Astrocyte of the spinal cord (primary cell): ENCODE results near the gene CDC25B.
A peak's percentile ranks its signal among the peaks of the same experiment; 100 is the strongest.

Experiments used
- DNase-seq: peaks from one replicate; pipeline ENCODE4 v3.0.0; 2011; ENCODE audit warnings: low read depth, low spot score
- H3K4me3 ChIP-seq: 2 replicates; pipeline ENCODE4 v1.5.1; 2011; ENCODE audit warnings: low read depth, mild to moderate bottlenecking, low read length, moderate library complexity
- in situ Hi-C: cut with HindIII; loops from 2 replicates; pipeline ENCODE4 v1.10.0; 2017; ENCODE audit warnings: low sequenced_read_pairs
- TF ChIP-seq, protein P1 (sequence below): IDR thresholded peaks from 2 replicates; pipeline ENCODE4 v1.5.1; 2012; ENCODE audit warnings: low read depth, mild to moderate bottlenecking, low read length, inconsistent platforms

CDC25B gene

DNA sequence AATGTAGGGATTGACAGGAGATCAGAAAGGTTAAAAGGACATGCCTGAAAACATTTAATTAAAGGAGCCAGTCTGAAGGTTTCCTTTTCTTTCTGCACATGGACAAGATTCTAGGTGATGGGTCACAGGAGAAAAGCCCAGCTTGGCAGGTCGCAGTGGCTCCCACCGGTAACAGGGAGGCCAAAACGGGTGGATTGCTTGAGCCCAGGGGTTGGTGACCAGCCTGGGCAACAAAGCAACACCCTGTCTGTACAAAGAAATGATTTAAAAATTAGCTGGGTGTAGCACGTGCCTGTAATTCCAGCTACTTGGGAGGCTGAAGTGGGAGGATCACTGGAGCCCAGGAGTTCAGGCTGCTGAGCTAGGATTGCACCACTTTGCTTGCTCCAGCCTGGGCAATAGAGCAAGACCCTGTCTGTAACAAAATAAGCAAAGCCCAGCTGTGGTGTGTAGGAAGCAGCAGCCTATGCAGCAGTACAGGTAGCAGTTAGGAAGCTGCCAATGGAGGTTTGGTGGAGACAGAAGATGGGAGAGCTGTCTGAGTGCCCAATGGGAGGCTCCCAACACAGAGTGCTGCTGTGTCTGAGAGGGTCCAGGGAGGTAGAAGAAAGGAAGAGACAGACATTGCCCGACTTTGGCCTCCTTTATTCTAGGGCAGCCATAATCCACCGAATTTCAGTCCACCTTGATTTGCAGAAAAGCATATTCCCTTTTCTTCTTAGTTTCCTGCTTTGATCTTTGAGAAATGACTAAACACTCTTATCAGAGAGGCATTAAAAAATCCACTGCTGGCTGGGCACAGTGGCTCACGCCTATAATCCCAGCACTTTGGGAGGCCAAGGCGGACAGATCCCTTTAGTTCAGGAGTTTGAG lies 17.1 kb downstream of the CDC25B start:
- in situ Hi-C loops, result no loop called here
- no peak for DNase-seq
- H3K4me3 ChIP-seq, result no peak overlapping the region
- TF ChIP-seq, protein P1, sequence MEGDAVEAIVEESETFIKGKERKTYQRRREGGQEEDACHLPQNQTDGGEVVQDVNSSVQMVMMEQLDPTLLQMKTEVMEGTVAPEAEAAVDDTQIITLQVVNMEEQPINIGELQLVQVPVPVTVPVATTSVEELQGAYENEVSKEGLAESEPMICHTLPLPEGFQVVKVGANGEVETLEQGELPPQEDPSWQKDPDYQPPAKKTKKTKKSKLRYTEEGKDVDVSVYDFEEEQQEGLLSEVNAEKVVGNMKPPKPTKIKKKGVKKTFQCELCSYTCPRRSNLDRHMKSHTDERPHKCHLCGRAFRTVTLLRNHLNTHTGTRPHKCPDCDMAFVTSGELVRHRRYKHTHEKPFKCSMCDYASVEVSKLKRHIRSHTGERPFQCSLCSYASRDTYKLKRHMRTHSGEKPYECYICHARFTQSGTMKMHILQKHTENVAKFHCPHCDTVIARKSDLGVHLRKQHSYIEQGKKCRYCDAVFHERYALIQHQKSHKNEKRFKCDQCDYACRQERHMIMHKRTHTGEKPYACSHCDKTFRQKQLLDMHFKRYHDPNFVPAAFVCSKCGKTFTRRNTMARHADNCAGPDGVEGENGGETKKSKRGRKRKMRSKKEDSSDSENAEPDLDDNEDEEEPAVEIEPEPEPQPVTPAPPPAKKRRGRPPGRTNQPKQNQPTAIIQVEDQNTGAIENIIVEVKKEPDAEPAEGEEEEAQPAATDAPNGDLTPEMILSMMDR, result no peak

GRCh38 chr20:3813848-3814581 lies 17.9 kb downstream of the CDC25B start:
- in situ Hi-C loops, result no loop called here
- no peak overlapping the region for H3K4me3 ChIP-seq
- TF ChIP-seq, protein P1, result no peak
- DNase-seq, result no peak

GRCh38 chr20:3814928-3815495 lies 18.9 kb downstream of the CDC25B start:
- DNase-seq, result no peak
- TF ChIP-seq, protein P1, result no peak
- H3K4me3 ChIP-seq, result no peak overlapping the region
- in situ Hi-C loops, result no loop called here

- DNase-seq, result no peak
- no peak overlapping the region for H3K4me3 ChIP-seq
- in situ Hi-C loops, result no loop called here
- TF ChIP-seq, protein P1, result no peak
These were observed 19.7 kb downstream of the CDC25B start for GRCh38 chr20:3815703-3816315.

- H3K4me3 ChIP-seq, result no peak overlapping the region
- peak; percentile 79 for DNase-seq
- TF ChIP-seq, protein P1, result peak; percentile 84
- in situ Hi-C loops, result no loop called here
These were observed 22.3 kb downstream of the CDC25B start for GRCh38 chr20:3818155-3819151.
